Superior temporal gyrus (tissue), 1 donor: ENCODE data around the gene GLT1D1.
A peak's percentile ranks its signal among the peaks of the same experiment; 100 is the strongest.
"Not testable (repeated sequence)": the region's sequence is repeated elsewhere in the genome, so short reads cannot be mapped to it uniquely, and the experiment has no call there.

ENCODE experiments used
- DNase-seq: peaks from one replicate; pipeline ENCODE4 v3.0.0-alpha.2; 2016; ENCODE audit errors: extremely low spot score

GLT1D1 gene

DNA sequence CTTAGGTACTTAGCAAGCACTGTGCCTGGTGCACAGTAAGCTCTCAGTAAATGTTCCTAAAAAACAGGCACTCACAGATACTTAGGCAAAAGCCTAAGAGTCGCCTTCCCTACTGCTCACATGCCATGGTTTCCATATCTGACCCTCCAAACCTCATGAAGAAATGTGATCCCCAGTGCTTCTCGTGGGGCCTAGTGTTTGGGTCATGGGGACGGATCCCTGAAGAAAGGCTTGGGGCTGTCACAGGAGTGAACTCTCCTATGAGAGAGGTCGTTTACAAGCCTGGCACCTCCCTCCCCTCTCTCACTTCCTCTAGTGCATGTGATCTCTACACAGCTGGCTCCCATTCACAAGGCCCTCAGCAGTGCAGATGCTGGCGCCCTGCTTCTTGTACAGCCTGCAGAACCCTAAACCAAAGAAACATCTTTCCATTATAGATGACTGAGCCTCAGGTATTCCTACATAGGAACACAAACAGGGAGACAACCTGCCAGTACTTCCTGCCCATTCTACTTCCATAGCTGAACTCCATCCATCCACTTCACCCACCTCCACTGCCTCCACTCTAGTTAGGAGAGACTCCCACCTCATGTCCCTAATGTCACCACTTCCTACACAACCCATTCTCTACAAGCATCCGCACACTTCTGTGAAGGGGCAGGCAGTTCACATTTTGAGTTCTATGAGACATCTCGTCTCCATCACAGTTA is 32.4 kb upstream of the GLT1D1 start:
- DNase-seq = peak; percentile 59

- no peak for DNase-seq
Measured at GRCh38 chr12:128823216-128823915, 29.9 kb upstream of the GLT1D1 start.

GRCh38 chr12:128823916-128824839 is 29.1 kb upstream of the GLT1D1 start, which contains the start of gene SLC15A4:
SLC15A4 (minus strand) TSS chr12:128823958; CDS start chr12:128823943, 15 bp downstream.
- peak; percentile 94 for DNase-seq

- peak; percentile 4 for DNase-seq
Measured at GRCh38 chr12:128825835-128826234, 27.4 kb upstream of the GLT1D1 start.

- no peak for DNase-seq
Measured at GRCh38 chr12:128827724-128828123, 25.6 kb upstream of the GLT1D1 start.

GRCh38 chr12:128829861-128830504 is 23.3 kb upstream of the GLT1D1 start:
- DNase-seq = no peak

GRCh38 chr12:128830505-128830893 is 22.8 kb upstream of the GLT1D1 start:
- no peak for DNase-seq

- no peak for DNase-seq
Measured at GRCh38 chr12:128833418-128833817, 19.9 kb upstream of the GLT1D1 start.

- DNase-seq = not testable (repeated sequence)
Measured at GRCh38 chr12:128839885-128840284, 13.4 kb upstream of the GLT1D1 start.

- DNase-seq = peak; percentile 34
Measured at GRCh38 chr12:128840862-128841468, 12.3 kb upstream of the GLT1D1 start.

- no peak for DNase-seq
Measured at GRCh38 chr12:128842579-128842978, 10.7 kb upstream of the GLT1D1 start.

DNA sequence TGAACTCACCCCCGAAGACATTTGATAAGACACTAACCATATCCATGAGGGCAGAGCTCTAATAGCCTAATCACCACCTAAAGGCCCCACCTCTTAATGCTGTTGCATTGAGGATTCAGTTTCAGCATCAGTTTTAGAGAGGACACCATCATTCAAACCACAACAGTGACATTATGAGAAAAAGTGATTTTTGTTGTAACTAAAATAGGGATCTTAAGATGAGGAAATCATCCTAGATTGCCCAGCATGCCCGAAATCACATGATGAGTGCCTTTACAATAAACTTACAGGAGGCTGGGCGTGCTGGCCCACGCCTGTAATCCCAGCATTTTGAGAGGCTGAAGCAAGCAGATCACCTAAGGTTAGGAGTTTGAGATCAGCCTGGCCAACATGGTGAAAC is 9.7 kb upstream of the GLT1D1 start:
- DNase-seq = no peak

DNA sequence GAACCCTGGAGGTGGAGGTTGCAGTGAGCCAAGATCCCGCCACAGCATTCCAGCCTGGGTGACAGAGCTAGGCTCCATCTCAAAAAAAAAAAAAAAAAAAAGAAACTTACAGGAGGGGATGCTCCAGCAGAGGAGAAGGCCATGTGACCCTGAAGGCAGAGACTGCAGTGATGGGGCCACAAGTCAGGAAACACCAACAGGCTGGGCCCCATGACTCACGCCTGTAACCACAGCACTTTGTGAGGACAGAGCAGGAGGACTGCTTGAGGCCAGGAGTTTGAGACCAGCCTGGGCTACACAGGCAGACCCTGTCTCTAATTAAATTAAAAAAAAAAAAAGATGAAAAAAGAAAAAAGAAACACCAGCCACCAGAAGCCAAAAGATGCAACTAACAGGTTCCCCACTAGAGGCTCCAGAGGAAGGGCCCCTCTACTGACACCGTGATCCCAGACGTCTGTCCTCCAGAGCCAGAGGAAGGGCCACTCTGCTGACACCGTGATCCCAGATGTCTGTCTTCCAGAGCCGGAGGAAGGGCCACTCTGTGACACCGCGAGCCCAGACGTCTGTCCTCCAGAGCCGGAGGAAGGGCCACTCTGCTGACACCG is 9.1 kb upstream of the GLT1D1 start:
- DNase-seq = no peak

DNA sequence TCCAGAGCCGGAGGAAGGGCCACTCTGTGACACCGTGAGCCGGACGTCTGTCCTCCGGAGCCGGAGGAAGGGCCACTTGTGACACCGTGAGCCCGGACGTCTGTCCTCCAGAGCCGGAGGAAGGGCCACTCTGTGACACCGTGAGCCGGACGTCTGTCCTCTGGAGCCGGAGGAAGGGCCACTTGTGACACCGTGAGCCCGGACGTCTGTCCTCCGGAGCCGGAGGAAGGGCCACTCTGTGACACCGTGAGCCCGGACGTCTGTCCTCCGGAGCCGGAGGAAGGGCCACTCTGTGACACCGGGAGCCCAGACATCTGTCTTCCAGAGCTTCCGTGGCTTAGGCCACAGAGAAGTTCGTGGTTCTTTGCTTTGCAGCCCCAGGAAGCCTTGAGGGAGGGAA is 6.6 kb upstream of the GLT1D1 start:
- not testable (repeated sequence) for DNase-seq

GRCh38 chr12:128848371-128848770 is 4.9 kb upstream of the GLT1D1 start:
- no peak for DNase-seq

- DNase-seq = not testable (repeated sequence)
Measured at GRCh38 chr12:128849806-128850205, 3.5 kb upstream of the GLT1D1 start.

DNA sequence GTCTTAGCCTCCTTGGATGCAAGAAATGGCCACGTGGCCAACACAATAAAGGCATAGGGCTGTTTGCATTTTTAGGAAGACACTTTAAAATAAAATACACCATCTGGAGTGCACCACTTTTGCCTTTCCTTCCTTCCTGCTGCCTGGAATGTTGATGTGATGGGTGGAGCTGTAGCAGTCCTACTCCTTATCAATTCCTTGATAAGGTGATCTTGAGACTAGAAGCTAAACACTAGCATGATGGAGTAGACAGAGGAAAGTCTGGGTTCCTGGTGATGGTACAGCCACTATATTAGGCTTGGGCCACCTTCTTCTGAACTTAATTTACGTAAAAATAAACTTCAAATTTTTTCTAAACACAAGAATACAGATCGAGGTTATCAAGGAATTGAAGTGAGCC is 2.9 kb upstream of the GLT1D1 start:
- no peak for DNase-seq

GRCh38 chr12:128851429-128851828 is 1.8 kb upstream of the GLT1D1 start:
- DNase-seq = not testable (repeated sequence)

- DNase-seq = no peak
Measured at GRCh38 chr12:128852026-128852698, 1.1 kb upstream of the GLT1D1 start.

DNA sequence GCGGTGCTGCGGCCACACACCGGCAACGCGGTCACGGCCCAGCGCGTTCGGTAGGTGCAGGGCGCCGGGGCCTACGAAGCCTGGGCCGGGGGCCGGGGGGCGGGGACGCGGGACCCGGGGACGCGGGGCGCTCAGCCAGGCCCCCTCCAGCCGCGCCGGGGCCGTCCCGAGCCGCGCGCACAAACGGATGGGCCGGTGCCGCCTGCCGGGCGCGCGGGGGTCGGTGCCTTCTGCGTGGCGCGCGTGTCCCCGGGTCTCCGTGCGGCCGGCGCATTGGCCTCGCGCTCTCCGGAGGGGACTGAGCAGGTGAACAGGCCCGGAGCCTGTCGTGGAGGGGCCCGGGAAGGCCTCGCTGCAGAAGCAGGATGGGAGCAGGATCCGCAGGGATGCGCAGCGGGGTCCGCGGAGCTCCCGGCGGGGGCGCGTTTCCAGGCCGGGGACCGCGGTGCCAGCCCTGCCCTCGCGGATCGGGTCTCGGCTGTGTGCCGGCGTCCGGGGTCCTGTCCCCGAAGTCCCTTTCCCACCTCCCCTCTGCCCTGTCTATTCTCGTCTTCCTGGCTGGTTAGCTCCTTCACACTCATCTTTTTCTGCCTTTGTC is 421 bp downstream of the GLT1D1 start:
- DNase-seq = no peak
